ENCODE measurements around the gene MYDGF.

MYDGF gene

DNA sequence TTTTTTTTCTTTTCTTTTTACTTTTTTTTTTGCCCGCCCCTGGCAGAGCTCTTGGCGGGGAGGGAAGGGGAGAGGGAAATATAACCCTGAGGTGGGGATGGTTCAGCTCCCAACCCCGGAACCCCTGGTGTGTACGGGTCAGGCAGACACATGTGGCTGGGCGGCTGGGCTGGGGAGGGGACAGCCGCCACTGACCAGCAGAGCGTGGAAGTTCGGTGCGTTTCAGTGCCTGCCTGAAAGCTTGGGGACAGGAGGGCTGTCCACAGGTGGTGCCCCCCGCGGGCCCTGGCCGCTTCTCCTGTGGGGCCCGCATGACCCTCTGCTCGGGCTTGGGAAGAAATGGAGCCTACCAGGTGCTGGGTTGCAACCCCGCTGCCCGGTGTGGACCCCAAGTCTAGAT lies 5.2 kb upstream of the MYDGF start:
- DNase-seq (ENCODE audit: low read depth in 2 of 2): no peak

DNA sequence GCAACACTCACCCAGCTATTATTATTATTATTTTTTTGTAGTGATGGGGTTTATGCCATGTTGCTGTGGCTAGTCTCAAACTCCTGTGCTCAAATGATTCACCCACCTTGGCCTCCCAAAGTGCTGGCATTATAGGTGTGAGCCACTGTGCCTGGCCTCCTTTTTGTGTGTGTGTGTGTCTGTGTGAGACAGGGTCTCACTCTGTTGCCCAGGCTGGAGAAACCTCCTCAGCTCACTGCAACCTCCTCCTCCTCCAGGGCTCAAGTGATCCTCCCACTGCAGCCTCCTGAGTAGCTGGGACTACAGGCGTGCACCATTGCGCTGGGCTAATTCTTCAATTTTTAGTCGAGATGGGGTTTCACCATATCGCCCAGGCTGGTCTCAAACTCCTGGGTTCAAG lies 3.6 kb upstream of the MYDGF start:
- DNase-seq (ENCODE audit: low read depth in 2 of 2): no peak

DNA sequence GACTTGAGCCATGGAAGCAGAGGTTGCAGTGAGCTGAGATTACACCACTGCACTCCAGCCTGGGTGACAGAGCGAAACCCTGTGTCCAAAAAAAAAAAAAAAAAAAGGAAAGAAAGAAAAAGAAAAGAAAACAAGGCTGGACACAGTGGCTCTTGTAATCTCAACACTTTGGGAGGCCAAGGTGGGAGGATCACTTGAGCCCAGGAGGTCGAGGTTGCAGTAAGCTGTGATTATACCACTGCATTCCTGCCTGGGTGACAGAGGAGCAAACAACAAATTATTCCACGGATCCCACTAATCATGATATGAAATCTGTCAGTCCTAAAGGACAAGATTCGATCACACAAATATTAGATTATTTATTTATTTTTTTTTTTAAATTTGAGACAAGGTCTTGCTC lies 3.1 kb upstream of the MYDGF start:
- DNase-seq (ENCODE audit: low read depth in 2 of 2): no peak

DNA sequence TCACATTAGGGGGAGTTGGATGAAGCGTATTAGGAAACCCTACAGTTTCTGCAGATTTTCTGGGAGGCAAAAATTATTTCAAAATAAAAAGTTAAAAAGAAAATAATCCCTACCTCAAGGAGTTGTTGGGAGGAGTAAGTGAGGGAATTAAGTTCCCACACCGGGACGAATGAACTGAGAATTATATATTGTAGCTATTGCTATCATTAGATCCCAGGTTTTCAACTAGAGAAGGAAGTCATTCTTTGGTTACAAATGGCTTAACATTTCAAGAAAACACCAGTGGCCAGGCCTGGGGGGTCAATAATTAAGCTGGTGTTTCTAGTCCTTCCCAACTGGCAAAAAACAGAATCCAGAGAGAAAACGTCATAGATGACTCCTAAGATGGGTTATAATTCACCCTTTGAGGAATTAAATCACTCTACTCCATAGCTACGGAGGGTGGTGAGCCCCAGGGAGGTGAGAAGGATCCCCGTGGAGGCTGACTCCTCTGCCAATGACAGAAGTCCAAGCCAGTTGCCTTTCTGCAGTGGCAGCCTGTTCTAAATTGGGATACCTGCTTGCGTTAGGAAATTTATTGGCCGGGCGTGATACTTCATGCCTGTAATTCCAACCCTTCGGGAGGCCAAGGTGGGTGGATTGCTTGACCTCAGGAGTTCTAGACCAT lies 1.2 kb upstream of the MYDGF start:
- DNase-seq (ENCODE audit: low read depth in 2 of 2): no peak

DNA sequence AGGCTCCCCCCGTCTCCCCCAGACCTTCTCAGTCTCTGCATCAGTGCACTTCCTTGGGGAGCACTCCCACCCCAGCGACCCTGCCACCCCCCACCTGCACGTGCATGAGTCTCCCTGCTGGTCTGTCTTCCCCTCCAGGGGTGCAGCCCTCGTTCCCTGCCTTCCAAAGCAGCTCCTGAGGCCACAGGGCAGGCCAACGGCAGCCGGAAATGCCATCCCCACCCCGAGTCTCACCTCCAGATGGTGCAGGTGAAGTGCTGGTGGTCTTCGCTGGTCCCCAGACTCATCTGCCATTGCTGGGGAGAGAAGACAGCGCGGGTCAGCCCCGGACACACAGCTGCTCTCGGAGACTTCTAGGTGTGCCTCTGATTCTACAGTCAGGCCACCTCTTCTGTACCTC lies 5.5 kb downstream of the MYDGF start:
- DNase-seq (ENCODE audit: low read depth in 2 of 2): no peak

DNA sequence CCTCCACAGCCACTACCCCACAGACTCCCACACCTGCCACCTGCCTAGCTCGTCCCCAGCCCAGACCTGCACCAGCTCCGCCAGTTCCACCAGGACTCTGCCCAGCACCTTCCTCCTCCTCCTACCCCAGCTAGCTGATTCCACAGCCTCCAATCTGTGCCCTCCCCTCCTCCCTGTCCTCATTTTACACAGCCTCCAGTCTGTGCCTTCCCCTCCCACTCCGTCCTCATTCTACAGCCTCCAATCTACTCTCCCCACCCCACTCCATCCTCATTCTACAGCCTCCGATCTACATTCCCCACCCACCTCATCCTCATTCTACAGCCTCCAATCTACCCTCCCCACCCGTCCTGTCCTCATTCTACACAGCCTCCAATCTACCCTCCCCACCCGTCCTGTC lies 7.3 kb downstream of the MYDGF start:
- DNase-seq (ENCODE audit: low read depth in 2 of 2): no peak

DNA sequence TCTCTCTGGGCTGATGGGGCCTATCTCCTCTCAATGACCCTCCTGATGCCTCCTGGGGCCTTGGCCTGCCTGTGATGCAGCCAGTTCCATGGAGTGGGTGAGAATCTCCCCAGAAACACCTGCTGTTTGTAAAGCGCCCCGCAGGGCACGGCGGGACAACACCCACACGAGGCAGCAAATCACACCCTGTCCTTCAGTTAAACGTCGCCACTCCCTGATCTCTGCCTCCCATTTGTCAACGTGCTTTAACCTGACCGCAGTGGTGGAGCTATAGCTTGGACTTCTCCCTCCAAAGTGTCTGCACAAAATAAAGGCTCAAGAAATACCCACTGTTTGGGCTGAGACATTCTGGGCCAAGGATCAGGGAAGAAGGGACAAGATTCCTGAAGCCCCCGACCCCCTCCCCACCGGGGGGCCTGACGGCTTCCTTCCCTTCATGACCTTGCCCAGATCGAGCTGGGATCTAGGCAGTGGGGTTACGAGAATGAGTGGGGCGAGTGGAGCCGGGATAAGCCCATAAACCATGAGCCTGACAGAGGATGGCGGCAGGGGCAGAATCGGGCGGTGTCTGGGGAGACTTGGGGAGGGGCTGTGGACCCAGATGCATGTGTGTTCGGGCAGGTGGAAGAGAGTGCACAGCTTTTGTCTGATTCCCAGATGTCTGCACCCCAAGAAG lies 8.0 kb downstream of the MYDGF start:
- no peak for DNase-seq (ENCODE audit: low read depth in 2 of 2)

DNA sequence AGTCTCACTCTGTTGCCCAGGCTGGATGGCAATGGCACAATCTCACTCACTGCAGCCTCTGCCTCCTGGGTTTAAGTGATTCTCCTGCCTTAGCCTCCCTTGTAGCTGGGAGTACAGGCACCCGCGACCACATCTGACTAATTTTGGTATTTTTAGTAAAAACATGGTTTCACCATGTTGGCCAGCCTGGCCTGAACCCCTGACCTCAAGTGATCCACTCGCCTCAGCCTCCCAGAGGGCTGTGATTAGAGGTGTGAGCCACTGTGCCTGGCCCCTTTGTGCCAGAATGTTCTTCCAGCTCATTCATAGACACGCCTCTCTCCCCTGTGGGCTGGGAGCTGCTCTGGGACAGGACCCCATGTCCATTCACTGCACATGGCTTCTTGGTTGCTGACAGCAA lies 9.1 kb downstream of the MYDGF start:
- no peak for DNase-seq (ENCODE audit: low read depth in 2 of 2)

DNA sequence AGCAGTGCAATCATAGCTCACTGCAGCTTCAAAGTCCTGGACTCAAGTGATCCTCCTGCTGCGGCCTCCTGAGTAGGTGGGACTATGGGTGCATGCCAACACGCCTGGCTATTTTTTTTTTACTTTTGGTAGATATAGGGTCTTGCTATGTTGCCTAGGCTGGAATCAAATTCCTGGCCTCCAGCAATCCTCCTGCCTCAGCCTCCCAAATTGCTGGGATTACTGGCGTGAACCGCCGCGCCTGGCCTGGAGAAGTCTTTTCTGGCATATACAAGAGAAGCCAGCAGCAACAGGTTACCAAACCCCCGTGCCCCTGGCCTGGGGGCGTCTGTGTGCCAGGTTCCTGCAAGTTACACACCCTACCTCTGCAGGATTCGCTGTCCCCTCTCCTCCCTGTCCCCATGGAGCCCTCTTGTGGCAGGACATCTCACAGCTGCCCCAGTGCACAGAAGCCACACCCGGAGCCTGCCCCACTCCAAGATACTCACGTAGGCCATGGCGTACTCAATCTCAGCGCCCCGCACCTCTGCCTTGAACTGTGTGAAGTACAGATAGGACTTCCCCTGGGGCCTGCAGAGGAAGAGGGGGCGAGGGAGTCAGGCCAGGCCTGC lies 9.9 kb downstream of the MYDGF start:
- DNase-seq (ENCODE audit: low read depth in 2 of 2): no peak

DNA sequence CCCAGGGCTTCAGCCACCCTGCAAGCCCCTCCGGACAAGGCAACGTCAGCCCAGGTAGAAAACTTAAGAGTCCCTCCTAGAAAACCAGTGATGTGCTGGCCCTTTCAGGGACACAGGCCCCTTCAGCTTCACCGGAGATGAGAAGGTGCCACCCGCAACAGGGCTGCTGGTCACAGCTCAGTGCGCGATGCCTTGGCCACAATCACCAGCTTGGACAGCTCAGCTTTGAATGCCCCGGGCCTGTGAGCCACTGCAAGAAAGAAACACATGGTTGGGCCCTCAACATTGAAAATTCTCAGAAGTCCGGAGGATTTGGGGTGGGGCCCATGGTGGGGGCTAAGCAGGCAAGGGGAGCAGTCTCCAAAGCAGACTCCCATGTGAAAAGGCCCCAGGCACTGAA lies 12.3 kb downstream of the MYDGF start:
- no peak for DNase-seq (ENCODE audit: low read depth in 2 of 2)

DNA sequence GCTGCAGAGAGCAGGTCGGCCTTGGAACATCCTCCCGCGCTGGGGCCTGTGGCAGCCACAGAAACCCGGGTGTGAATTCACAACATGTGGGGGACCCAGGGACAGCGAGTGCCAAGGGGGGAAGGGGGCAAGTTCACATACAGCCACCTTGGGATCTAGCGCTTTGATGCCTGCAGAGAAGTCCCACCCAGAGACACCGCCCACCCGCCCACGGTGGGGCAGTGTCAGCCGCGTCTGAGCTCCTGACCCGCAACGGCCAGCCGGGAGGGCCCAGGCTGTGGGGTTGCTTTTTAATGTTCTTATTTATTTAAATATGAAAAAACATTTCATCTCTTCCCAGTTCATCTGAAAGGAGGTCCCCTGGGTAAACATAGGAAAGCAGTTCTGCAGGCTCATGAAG lies 12.9 kb downstream of the MYDGF start:
- no peak for DNase-seq (ENCODE audit: low read depth in 2 of 2)

DNA sequence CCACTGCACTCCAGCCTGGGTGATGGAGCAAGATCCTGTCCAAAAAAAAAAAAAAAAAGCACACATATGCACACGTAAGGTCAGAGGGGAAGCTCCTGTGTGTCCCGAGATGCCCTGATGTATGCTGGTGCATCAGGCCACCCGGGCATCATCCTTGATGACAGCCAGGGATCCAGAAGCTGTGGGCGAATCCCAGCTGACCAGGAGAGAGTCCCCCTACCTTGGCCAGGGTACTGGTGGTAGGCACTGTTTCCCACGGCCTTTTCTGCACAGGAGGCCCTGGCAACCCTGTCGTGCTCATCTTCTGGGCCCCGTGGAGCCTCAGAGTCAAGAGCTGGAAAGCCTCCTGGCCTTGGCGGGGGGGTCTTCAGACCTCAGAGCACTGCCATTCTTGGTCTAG lies 14.0 kb downstream of the MYDGF start:
- DNase-seq (ENCODE audit: low read depth in 2 of 2): no peak

DNA sequence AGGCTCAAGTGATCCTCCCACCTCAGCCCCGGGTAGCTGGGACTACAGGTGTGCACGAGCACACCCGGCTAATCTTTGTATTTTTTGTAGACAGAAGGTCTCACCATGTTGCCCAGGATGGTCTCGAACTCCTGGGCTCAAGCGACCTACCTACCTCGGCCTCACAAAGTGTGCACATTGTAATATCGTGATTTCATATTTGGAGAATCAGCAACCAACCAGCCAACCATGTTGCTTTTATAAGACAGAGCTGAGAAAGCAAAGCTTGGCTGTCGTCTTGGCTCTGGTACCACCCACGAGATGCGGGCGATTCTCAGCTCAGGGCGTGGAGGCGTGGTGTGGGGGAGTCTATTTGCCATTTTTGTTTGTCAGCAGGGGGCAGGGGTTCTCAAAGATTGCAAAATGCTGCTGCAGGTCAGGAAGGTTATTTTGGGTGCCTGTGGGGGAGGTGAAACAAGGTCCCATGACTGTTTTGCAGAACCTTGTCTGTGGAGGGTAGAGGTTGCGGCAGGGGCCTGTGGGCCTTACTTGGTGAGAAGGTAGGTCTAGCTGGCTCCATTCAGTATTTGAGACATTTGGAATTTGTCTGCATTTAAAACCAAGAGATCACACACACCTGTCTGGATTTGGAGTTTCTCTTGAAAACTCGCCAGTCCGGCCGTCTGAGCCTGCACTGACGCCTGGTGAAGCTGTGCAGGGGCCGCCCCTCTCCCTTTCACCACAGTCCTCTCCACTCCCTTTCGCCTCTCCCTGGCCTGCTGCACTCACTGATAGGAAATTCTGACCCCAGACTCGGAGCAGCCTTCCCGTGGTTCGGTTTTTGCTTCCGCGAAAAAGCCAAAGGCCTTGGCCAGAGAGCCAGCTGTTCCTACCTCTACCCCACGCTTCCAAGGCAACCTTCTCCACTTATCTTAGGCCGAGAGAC lies 15.4 kb downstream of the MYDGF start:
- no peak for DNase-seq (ENCODE audit: low read depth in 2 of 2)

DNA sequence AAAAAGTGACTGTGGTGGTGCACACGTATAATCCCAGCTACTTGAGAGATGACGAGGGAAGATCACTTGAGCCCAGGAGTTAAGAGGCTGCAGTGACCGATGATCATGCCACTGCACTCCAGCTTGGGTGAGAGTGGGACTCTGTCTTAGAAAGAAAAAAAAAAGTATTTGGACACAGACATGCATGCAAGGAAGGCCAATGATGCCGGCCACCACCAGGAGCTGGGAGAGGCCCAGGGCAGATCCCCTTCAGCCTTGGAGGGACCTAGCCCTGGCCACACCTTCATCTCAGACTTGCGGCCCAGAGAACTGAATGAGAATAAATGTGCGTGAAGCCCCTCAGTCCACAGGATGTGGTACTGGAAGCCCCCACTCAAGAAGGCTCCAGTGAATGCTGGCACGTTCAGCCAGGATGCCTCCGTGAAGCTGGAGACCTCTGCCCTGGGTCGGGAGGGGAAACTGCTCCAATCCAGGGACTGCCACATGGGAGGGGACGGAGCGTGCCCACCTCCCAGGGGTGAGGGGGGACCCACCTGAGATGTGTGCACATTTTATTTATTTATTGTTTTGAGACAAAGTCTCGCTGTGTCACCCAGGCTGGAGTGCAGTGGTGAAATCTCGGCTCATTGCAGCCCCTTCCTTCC lies 16.2 kb downstream of the MYDGF start:
- DNase-seq (ENCODE audit: low read depth in 2 of 2): no peak

DNA sequence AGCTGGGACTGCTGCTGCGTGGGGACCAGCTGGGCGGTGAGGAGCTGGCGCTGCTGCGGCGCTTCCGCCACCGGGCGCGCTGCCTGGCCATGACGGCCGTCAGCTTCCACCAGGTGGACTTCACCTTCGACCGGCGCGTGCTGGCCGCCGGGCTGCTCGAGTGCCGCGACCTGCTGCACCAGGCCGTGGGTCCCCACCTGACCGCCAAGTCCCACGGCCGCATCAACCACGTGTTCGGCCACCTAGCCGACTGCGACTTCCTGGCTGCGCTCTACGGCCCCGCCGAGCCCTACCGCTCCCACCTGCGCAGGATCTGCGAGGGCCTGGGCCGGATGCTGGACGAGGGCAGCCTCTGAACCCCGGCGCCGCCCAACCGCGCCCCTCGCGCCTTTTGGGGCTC lies 18.1 kb downstream of the MYDGF start:
- no peak for DNase-seq (ENCODE audit: low read depth in 2 of 2)

DNA sequence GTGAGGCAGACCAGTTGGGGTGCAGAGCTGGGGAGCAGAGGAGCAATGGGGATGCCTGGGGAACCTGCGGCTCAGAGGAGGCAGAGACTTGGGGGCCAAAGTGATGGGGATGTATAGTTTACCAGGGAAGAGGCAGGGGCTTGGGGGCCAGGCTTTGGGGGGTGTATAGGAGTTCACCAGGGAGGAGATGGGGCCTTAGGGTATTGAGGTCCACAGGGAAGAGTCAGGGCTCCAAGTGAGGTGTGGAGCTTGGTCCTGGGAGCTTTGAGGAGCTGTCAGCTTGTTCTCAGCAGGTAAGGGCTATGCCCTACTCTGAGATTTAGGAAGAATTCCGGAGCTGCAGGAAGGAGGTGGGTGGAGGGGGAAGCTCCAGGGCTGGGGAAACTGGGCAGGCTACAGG lies 20.0 kb downstream of the MYDGF start:
- DNase-seq (ENCODE audit: low read depth in 2 of 2): no peak

DNA sequence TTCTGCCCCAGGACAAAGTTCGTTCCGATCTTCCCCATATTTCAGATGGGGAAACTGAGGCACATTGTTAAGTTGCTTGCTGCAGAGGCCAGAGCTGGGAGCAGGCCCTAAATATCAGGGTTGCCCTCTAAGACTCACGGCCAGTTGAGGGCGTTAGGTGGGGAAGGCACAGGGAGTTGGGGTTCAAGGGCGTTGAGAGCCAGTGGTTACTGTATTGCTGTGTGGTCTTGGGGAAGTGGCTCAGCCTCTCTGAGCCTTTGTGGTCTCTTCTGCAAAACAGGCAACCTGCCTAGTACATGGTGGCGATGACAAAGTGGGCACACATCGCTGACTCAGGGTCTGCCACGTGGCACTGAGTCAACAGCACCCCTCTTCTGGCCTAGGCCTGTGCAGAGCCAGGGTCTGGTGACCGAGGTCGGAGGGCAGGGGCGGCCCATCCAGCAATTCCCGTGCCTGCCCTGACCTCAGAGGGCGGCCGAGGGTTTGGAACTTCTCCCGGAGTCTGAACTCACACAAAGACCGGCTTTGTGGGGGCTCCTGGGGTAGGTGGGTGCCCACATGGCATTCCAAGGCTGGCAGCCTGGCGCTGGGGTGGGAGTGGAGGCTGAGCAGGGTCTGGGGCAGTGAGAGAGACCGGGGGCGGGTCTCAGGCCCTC lies 20.6 kb downstream of the MYDGF start:
- no peak for DNase-seq (ENCODE audit: low read depth in 2 of 2)

DNA sequence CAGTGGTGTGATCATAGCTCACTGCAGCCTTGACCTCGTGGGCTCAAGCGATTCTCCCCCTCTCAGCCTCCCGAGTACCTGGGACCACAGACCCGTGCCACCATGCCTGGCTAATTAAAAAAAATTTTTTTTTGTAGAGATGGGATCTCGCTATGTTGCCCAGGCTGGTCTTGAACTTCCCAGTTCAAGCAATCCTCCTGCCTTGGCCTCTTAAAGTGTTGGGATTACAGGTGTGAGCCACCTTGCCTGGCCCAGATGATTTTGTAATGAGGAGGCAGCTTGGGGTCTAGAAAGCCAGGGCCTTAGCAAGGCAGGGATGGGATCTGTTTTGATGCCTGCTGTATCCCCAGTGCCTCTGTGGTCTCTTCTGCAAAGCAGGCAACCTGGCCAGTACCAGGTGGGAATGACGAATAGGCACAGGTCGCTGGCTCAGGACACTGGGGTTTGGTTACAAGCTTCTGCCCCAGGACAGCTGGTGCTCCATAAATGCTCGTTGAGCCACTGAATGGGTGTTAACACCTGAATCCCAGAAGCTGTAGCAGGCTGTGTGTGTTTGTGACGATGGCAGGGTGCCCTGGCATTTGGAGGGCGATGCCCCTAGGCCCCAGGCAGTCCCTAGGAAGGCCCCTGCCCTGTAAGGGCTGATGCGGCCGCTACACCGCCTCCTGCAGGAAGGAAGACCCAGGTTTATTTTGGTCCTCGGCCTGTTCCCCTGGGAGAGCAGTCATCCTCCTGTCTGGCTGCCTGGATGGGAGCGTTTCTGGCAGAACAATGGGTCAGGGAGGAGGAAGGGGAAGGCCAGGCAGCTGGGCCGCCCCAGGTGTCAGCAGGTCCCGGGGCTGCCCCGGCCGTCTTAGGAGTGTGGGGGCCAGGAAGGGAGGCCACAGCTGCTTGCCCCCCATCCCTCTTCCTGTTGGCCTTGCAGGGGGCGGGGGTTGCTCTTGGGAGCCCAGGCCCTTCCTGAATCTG lies 22.2 kb downstream of the MYDGF start:
- no peak for DNase-seq (ENCODE audit: low read depth in 2 of 2)

DNA sequence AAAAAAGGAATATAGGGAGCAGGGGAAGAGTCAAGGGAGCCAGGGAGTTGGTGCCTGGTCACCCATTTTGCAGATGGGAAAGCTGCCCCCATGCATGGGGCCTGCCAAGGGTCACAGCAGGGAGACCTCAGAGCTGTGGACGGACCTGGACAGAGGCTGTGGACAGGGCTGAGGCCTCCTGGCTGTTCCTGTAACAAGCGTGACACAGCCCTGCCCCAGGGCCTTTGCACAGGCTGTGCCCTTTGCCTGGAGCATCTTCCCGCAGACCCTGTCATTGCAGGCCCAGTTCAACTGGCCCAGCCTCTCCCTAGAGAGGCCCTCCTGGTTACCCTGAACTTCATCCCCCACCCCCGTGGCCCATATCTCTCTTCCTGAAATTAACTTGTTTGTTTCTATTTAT lies 24.4 kb downstream of the MYDGF start:
- DNase-seq (ENCODE audit: low read depth in 2 of 2): no peak

DNA sequence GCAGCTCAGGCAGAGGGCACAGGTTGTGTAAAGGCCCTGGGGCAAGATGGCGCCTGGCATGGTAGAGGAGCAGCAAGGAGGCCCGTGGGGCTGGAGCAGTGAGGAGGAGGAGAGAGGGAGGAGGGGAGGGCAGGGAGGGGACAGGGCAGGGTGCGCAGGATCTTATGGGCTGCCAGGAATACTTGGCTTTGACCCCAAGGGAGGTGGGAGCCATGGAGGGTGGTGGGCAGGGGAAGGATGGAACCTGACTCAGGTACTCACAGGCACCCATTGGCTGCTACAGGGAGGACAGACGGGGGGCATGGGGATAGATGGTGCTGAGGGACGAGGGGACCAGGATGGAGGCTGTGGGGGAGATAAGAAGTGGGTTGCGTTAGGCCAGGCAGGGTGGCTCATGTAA lies 27.5 kb downstream of the MYDGF start:
- no peak for DNase-seq (ENCODE audit: low read depth in 2 of 2)

All from activated CD8-positive, alpha-beta memory T cell treated with anti-CD3 and anti-CD28 coated beads for 4 hours (primary cell).